ENCODE data around the gene INMT.
"Not testable (repeated sequence)": the region's sequence is repeated elsewhere in the genome, so short reads cannot be mapped to it uniquely, and the experiment has no call there.

DNA sequence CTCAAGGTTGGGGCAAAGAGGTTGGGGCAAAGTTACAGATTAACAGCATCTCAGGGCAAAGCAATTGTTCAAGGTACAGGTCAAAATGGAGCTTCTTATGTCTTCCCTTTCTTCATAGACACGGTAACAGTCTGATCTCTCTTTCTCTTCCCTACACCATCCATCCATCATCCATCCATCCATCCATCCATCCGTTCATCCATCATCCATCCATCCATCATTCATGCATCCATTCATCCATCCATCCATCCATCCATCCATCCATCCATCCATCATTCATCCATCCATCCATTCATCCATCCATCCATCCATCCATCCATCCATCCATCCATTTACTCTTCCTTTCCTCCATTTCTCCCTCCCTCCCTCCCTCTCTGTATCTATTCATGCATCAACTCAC is 32.5 kb upstream of the INMT start:
- TF ChIP-seq, protein P1, sequence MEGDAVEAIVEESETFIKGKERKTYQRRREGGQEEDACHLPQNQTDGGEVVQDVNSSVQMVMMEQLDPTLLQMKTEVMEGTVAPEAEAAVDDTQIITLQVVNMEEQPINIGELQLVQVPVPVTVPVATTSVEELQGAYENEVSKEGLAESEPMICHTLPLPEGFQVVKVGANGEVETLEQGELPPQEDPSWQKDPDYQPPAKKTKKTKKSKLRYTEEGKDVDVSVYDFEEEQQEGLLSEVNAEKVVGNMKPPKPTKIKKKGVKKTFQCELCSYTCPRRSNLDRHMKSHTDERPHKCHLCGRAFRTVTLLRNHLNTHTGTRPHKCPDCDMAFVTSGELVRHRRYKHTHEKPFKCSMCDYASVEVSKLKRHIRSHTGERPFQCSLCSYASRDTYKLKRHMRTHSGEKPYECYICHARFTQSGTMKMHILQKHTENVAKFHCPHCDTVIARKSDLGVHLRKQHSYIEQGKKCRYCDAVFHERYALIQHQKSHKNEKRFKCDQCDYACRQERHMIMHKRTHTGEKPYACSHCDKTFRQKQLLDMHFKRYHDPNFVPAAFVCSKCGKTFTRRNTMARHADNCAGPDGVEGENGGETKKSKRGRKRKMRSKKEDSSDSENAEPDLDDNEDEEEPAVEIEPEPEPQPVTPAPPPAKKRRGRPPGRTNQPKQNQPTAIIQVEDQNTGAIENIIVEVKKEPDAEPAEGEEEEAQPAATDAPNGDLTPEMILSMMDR (IDR thresholded peaks at IDR 0.05) = not testable (repeated sequence)
- TF ChIP-seq POLR2A, EP300 (IDR thresholded peaks at IDR 0.05): not testable (repeated sequence)
